ENCODE data around the gene NCBP1. TPM values are rescaled to one million over a fixed set of nuclear protein-coding genes. Genes with fewer than 3 reads are reported as not detected.

NCBP1 gene
- total and polyA plus RNA-seq, 4 experiments from 2014 or later, result 12.5 to 50.8 (median 30.3) TPM

Other genes starting within 250 kb of the NCBP1 start
- gene TDRD7, start 221.7 kb upstream of the NCBP1 start, total RNA-seq, result 10 to 100 TPM; 12.7 to 13.6 TPM
- gene TDRD7, start 221.7 kb upstream of the NCBP1 start, polyA plus RNA-seq, result 10 to 100 TPM in 1 of 2 donors, 1 to 10 TPM in 1; 5.6 to 10.1 TPM
- gene TMOD1, start 132.2 kb upstream of the NCBP1 start, total RNA-seq, result 1 to 10 TPM; 2.6 to 2.7 TPM
- gene TMOD1, start 132.2 kb upstream of the NCBP1 start, polyA plus RNA-seq, result 1 to 10 TPM; 2.1 to 3.3 TPM
- 10 to 100 TPM; 17.8 to 18.4 TPM for gene TSTD2, start 453 bp upstream of the NCBP1 start, total RNA-seq
- gene TSTD2, start 453 bp upstream of the NCBP1 start, polyA plus RNA-seq, result 1 to 10 TPM; 7.2 to 7.9 TPM
- 10 to 100 TPM; 24.0 to 25.5 TPM for gene XPA, start 63.5 kb downstream of the NCBP1 start, total RNA-seq
- gene XPA, start 63.5 kb downstream of the NCBP1 start, polyA plus RNA-seq, result 10 to 100 TPM; 32.3 to 36.2 TPM
- not detected for gene FOXE1, start 219.4 kb downstream of the NCBP1 start, total RNA-seq
- gene FOXE1, start 219.4 kb downstream of the NCBP1 start, polyA plus RNA-seq, result not detected